ENCODE results near the gene ASB10.

ASB10 gene

DNA sequence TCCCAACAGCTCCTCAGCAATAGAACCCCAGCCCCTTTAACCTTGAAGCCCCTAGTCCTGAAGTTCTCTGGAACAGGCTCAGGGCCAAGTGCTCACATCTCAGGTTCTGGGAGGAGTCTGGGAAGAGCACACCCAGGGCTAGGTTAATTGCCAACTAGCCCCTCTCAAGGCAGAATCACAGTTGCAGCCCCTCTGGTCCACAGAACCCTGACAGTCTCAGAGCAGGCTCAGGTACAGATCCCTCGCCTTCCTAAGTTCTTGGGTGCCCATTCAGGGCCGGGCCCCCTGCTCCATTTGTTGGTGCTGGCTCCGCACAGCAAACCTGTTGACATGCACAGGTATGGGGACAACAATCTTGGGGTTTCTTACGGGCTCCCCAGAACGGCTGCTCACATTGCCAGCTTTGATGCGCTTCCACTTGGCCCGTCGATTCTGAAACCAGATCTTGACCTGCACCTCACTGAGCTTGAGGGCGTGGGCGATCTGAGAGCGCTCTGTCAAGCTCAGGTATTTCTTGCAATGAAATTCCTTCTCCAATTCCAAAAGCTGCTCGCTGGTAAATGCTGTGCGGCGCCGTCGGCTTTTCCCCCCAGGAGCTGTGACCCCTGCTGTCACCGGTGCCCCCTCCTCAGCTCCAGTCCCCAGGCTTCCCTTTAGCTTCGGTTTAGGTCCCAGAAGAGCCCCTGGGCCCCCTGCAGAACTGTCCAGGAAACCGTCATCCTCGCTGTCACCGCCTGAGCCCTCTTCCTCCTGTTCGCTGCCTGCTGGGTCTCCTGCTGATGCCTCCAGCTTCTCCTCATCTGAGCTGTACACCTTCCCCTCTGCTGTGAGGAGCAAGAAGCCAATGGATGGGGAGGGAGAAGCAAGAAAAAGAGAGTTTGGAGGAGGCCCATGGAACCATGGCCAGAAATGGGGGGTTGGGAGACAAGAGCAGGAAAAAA is 38.5 kb downstream of the ASB10 start:
- H3K36me3 ChIP-seq (ENCODE audit: control insufficient read depth in 1 of 2, insufficient read depth in 2 of 2, low read length in 2 of 2), result peaks cover under 1 to 9% of the 10 kb centered on the region in 2 donors
- no peak overlapping the region for H3K4me3 ChIP-seq (ENCODE audit: low read depth in 1 of 2, low read length in 2 of 2)
- no peaks in the 10 kb centered on the region for H3K9me3 ChIP-seq (ENCODE audit: control insufficient read depth in 1 of 2, low read length in 2 of 2)
- no peaks in the 10 kb centered on the region for H3K4me1 ChIP-seq (ENCODE audit: control insufficient read depth in 1 of 2, insufficient read depth in 2 of 2, low read length in 2 of 2)
- no peak overlapping the region for H3K27ac ChIP-seq (ENCODE audit: low read length)
- H3K27me3 ChIP-seq (ENCODE audit: low read depth, low read length), result peaks cover 6% of the 10 kb centered on the region

DNA sequence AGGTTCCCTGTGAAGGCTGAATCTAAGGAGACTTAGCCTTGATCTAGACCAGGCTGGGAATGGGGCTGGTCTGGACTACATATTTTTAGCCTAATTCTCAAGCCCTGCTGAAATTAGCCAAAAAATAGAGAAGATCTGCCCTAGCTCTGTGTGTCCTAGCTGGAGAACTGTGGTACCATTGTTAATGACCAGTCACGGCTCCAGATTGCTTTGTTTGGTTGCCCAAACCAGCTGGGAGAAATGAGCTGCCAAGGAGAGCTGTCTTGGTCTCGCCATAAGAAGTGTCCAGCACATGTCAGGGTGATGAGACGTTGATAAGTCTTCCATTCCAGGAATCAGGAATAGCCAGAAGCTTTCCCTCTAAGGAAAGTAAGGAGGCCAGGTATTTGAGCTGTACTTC is 40.3 kb downstream of the ASB10 start:
- Histone ChIP-seq H3K27me3 (ENCODE audit: low read depth, low read length) (no peaks in the 10 kb centered on the region), H3K27ac (ENCODE audit: low read length) (no peak overlapping the region), H3K4me1 (ENCODE audit: control insufficient read depth in 1 of 2, insufficient read depth in 2 of 2, low read length in 2 of 2) (no peaks in the 10 kb centered on the region), H3K4me3 (ENCODE audit: low read depth in 1 of 2, low read length in 2 of 2) (no peak overlapping the region), H3K36me3 (ENCODE audit: control insufficient read depth in 1 of 2, insufficient read depth in 2 of 2, low read length in 2 of 2) (peaks cover 13 to 27% of the 10 kb centered on the region in 2 donors), H3K9me3 (ENCODE audit: control insufficient read depth in 1 of 2, low read length in 2 of 2) (no peaks in the 10 kb centered on the region)

DNA sequence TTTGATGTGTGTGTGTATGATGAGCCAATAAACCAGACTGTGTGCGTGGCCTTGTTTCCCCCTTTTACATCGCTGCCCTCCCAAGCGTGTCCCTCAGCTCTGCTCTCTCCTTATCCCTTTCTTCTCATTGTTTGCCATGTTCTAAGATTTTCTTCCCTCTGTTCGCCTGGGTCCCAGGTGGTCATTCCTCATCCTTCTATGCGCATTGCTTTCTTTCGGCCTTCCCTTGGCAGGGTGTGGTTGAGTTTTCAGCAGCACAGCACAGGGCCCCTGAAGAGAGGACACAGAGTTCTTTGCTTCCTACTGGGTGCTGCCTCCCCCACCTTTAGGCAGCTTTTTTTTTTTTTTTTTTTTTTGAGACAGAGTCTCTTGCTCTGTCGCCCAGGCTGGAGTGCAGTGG is 42.7 kb downstream of the ASB10 start:
- no peak overlapping the region for H3K27ac ChIP-seq (ENCODE audit: low read length)
- no peaks in the 10 kb centered on the region for H3K4me1 ChIP-seq (ENCODE audit: control insufficient read depth in 1 of 2, insufficient read depth in 2 of 2, low read length in 2 of 2)
- H3K4me3 ChIP-seq (ENCODE audit: low read depth in 1 of 2, low read length in 2 of 2), result no peak overlapping the region
- no peaks in the 10 kb centered on the region for H3K27me3 ChIP-seq (ENCODE audit: low read depth, low read length)
- H3K9me3 ChIP-seq (ENCODE audit: control insufficient read depth in 1 of 2, low read length in 2 of 2), result no peaks in the 10 kb centered on the region
- H3K36me3 ChIP-seq (ENCODE audit: control insufficient read depth in 1 of 2, insufficient read depth in 2 of 2, low read length in 2 of 2), result peaks cover 30 to 45% of the 10 kb centered on the region in 2 donors

DNA sequence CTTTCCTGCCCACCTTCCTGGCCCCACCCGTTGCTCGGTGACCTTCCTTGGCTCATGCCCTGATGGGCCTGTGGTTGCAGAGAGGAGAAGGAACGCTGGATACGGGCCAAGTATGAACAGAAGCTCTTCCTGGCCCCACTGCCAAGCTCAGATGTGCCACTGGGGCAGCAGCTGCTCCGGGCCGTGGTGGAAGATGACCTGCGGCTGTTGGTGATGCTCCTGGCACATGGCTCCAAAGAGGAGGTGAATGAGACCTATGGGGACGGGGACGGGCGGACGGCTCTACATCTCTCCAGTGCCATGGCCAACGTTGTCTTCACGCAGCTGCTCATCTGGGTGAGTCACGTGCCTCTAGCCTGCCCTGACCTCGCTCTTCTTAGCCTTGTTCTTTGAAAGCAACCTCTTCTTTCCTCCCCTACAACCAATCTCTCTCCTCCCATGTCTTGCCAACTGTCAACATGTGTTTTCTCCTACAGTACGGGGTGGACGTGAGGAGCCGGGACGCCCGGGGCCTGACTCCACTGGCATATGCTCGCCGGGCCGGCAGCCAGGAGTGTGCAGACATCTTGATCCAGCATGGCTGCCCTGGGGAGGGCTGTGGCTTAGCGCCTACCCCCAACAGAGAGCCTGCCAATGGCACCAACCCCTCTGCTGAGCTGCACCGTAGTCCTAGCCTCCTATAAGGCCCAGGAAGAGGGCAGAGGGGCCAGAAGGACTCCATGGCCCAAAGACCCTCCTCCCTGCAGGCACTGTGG is 43.6 kb downstream of the ASB10 start:
- Histone ChIP-seq H3K36me3 (ENCODE audit: control insufficient read depth in 1 of 2, insufficient read depth in 2 of 2, low read length in 2 of 2) (peaks cover 30 to 45% of the 10 kb centered on the region in 2 donors), H3K4me1 (ENCODE audit: control insufficient read depth in 1 of 2, insufficient read depth in 2 of 2, low read length in 2 of 2) (no peaks in the 10 kb centered on the region), H3K4me3 (ENCODE audit: low read depth in 1 of 2, low read length in 2 of 2) (no peak overlapping the region), H3K27ac (ENCODE audit: low read length) (no peak overlapping the region), H3K9me3 (ENCODE audit: control insufficient read depth in 1 of 2, low read length in 2 of 2) (no peaks in the 10 kb centered on the region), H3K27me3 (ENCODE audit: low read depth, low read length) (no peaks in the 10 kb centered on the region)

DNA sequence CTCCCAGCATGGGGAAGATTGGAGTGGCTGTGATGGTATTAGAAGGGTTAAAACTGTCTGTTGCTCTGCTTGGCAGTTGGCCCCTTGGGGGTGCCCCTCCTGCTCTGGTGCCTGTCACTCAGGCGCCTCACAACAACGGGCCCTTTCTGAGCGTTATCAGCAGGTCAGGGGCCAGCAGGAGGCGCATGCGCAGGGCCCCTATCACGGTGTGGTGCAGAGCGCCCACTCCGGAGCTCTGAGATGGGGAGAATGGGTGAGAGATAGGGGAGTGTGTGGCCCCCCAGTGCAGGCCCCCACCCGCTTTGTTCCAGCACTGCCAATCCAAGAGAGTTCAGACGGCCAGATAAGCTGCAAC is 44.4 kb downstream of the ASB10 start:
- Histone ChIP-seq H3K27me3 (ENCODE audit: low read depth, low read length) (no peaks in the 10 kb centered on the region), H3K4me1 (ENCODE audit: control insufficient read depth in 1 of 2, insufficient read depth in 2 of 2, low read length in 2 of 2) (no peaks in the 10 kb centered on the region), H3K27ac (ENCODE audit: low read length) (no peak overlapping the region), H3K36me3 (ENCODE audit: control insufficient read depth in 1 of 2, insufficient read depth in 2 of 2, low read length in 2 of 2) (peaks cover 30 to 50% of the 10 kb centered on the region in 2 donors), H3K9me3 (ENCODE audit: control insufficient read depth in 1 of 2, low read length in 2 of 2) (no peaks in the 10 kb centered on the region), H3K4me3 (ENCODE audit: low read depth in 1 of 2, low read length in 2 of 2) (no peak overlapping the region)

DNA sequence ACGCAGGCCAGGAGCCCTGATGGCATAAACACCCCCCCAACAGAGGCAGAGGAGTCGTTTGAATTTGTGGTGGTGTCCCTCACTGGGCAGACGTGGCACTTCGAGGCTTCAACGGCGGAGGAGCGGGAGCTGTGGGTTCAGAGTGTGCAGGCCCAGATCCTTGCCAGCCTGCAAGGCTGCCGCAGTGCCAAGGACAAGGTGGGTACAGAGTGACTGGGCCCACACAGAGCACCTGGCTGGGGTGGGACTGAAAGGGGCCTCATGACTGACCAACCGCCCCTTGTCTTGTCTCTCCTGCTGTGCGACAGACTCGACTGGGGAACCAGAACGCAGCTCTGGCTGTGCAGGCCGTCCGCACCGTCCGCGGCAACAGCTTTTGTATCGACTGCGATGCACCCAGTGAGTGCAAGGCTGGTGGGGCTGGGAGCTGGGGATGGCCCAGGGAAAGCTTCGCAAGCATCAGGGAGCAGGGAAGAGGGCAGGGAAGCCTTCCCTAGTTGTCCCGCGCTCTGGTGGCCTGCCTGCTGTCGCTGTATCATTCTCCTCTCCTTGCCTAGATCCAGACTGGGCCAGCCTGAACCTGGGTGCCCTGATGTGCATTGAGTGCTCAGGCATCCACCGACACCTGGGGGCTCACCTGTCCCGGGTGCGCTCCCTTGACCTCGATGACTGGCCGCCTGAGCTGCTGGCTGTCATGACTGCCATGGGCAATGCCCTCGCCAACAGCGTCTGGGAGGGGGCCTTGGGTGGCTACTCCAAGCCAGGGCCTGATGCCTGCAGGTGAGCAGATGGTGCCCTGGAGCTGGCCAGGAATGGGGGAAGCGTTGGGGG is 45.0 kb downstream of the ASB10 start:
- Histone ChIP-seq H3K36me3 (ENCODE audit: control insufficient read depth in 1 of 2, insufficient read depth in 2 of 2, low read length in 2 of 2) (peaks cover 30 to 56% of the 10 kb centered on the region in 2 donors), H3K4me1 (ENCODE audit: control insufficient read depth in 1 of 2, insufficient read depth in 2 of 2, low read length in 2 of 2) (no peaks in the 10 kb centered on the region), H3K4me3 (ENCODE audit: low read depth in 1 of 2, low read length in 2 of 2) (no peak overlapping the region), H3K27me3 (ENCODE audit: low read depth, low read length) (no peaks in the 10 kb centered on the region), H3K9me3 (ENCODE audit: control insufficient read depth in 1 of 2, low read length in 2 of 2) (no peaks in the 10 kb centered on the region), H3K27ac (ENCODE audit: low read length) (no peak overlapping the region)

DNA sequence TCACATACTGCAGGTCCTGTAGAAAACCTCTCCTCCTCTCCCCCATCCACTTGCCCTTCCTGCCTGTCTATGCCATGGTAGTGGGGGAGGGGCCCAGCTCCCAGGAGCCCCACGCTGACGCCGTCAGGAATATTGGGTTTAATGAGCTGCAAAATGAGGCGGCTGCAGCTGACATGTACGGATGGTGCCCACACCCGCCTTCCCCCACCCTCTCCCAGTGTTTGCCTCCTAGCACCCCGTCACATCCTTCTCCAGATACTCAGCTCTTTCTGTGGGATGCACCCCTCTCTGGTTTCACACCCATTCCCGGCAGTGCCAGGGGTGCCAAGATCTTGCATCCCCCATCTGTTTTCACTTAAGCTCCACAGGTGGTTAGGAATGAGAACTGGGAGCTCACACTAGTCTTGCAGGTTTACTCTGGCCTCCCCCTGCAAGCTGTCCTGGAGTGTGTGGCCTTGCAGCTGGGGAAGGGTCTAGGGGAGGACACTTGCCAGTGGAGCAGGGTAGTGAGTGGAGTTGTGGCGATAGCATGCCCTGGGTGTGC is 45.7 kb downstream of the ASB10 start:
- Histone ChIP-seq H3K4me3 (ENCODE audit: low read depth in 1 of 2, low read length in 2 of 2) (no peak overlapping the region), H3K9me3 (ENCODE audit: control insufficient read depth in 1 of 2, low read length in 2 of 2) (no peaks in the 10 kb centered on the region), H3K27ac (ENCODE audit: low read length) (no peak overlapping the region), H3K4me1 (ENCODE audit: control insufficient read depth in 1 of 2, insufficient read depth in 2 of 2, low read length in 2 of 2) (no peaks in the 10 kb centered on the region), H3K27me3 (ENCODE audit: low read depth, low read length) (no peaks in the 10 kb centered on the region), H3K36me3 (ENCODE audit: control insufficient read depth in 1 of 2, insufficient read depth in 2 of 2, low read length in 2 of 2) (peaks cover 30 to 63% of the 10 kb centered on the region in 2 donors)

DNA sequence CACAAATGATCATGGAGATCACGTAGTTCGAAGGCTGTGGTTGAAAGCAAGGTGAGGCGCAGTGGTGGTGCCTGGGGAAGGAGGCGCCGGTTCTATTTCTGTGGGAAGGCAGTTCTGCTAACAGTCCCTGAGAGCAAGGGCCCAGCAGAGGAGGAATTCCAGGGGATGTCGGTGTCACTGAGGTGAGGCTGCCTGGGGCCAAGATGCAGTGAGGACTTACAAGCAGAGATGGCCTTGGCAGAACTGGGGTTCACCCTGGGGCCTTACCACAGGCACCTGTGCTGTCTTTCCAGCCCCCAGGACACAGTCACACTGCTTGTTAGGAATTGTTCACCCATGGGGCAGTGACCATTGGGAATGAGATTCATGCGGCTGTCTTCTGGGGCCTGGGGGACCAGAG is 46.2 kb downstream of the ASB10 start:
- no peak overlapping the region for H3K27ac ChIP-seq (ENCODE audit: low read length)
- peaks cover 30 to 68% of the 10 kb centered on the region in 2 donors for H3K36me3 ChIP-seq (ENCODE audit: control insufficient read depth in 1 of 2, insufficient read depth in 2 of 2, low read length in 2 of 2)
- no peaks in the 10 kb centered on the region for H3K4me1 ChIP-seq (ENCODE audit: control insufficient read depth in 1 of 2, insufficient read depth in 2 of 2, low read length in 2 of 2)

DNA sequence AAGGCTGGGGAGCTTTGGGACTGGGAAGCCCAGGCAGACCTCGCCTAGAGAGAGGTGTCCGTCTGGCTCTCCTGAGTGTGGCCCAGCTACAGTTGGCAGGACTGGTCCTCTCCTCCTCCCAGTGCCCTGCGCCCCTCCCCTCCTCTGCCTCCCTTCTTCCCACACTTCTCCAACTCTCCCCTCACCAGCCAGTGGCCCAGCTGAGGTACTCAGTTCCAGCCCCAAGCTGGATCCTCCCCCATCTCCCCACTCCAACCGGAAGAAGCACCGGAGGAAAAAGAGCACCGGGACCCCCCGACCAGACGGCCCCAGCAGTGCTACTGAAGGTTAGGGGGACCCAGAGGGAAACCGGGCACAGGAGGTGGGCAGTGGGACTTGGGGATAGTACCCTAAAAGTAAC is 47.3 kb downstream of the ASB10 start:
- no peaks in the 10 kb centered on the region for H3K9me3 ChIP-seq (ENCODE audit: control insufficient read depth in 1 of 2, low read length in 2 of 2)
- no peak overlapping the region for H3K4me3 ChIP-seq (ENCODE audit: low read depth in 1 of 2, low read length in 2 of 2)
- no peaks in the 10 kb centered on the region for H3K27me3 ChIP-seq (ENCODE audit: low read depth, low read length)
- H3K36me3 ChIP-seq (ENCODE audit: control insufficient read depth in 1 of 2, insufficient read depth in 2 of 2, low read length in 2 of 2), result peaks cover 37 to 78% of the 10 kb centered on the region in 2 donors
- no peak overlapping the region for H3K27ac ChIP-seq (ENCODE audit: low read length)
- no peaks in the 10 kb centered on the region for H3K4me1 ChIP-seq (ENCODE audit: control insufficient read depth in 1 of 2, insufficient read depth in 2 of 2, low read length in 2 of 2)

More for the DNA sequence above, 46.2 kb downstream of the ASB10 start:
- Histone ChIP-seq H3K4me3 (ENCODE audit: low read depth in 1 of 2, low read length in 2 of 2) (no peak overlapping the region), H3K27me3 (ENCODE audit: low read depth, low read length) (no peaks in the 10 kb centered on the region), H3K9me3 (ENCODE audit: control insufficient read depth in 1 of 2, low read length in 2 of 2) (no peaks in the 10 kb centered on the region)

DNA sequence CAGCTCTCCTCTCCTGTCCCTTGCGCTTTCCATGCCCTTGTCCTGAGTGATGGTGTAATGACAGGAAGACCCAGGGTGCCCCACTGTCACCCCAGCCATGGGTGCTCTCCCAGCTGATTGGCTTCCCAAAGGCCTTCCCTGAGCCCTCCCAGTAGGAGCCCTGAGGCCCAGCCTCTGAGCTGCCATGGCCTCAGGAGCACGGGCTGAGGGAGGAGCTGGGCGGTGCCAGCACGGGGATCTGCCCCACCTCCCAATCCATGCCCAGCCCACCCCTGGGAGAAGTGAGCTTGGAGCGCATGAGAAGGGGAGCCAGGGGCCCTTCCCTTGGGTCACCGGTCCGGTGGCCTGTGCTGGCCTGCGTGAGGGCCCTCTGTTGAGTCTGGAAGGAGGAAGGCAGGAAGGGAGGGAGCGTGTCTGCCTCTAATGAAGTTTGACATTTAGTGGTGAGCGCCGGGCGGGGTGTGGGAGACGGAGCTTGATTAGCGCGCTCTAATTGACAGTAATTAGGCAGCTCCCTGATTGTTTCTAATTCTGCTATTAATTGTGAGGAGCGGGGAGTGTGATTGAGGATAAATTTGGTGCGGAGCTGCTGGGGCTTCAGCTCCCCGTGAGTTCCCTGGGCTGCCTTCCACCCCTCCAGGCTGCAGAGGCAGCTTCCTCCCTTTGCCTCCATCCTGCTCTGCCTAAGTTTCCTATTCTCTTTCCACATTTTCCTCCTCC is 47.8 kb downstream of the ASB10 start:
- Histone ChIP-seq H3K36me3 (ENCODE audit: control insufficient read depth in 1 of 2, insufficient read depth in 2 of 2, low read length in 2 of 2) (peaks cover 42 to 82% of the 10 kb centered on the region in 2 donors), H3K4me3 (ENCODE audit: low read depth in 1 of 2, low read length in 2 of 2) (no peak overlapping the region), H3K27ac (ENCODE audit: low read length) (no peak overlapping the region), H3K27me3 (ENCODE audit: low read depth, low read length) (no peaks in the 10 kb centered on the region), H3K9me3 (ENCODE audit: control insufficient read depth in 1 of 2, low read length in 2 of 2) (no peaks in the 10 kb centered on the region), H3K4me1 (ENCODE audit: control insufficient read depth in 1 of 2, insufficient read depth in 2 of 2, low read length in 2 of 2) (no peaks in the 10 kb centered on the region)
